Left forelimb (tissue), 1 donor: Measurements from ENCODE around the gene TRMT61A.

Experiments
- DNase-seq: peaks from one replicate; pipeline ENCODE4 v3.0.0-alpha.2; 2018; ENCODE audit warnings: low spot score

TRMT61A gene

GRCh38 chr14:103528587-103529382, at the start of gene TRMT61A:
Gene TRMT61A (plus strand): TSS chr14:103529196. CDS start chr14:103529979, 783 bp downstream.
- DNase-seq, result peak; percentile 96

- no peak for DNase-seq
Measured at GRCh38 chr14:103480595-103480994, 48.4 kb upstream of the TRMT61A start.

- no peak for DNase-seq
Measured at GRCh38 chr14:103483600-103483999, 45.4 kb upstream of the TRMT61A start.

- no peak for DNase-seq
Measured at GRCh38 chr14:103485504-103485903, 43.5 kb upstream of the TRMT61A start.

- DNase-seq, result no peak
Measured at GRCh38 chr14:103488071-103488470, 40.9 kb upstream of the TRMT61A start.

GRCh38 chr14:103488960-103489359, 40.0 kb upstream of the TRMT61A start:
- DNase-seq, result no peak

- no peak for DNase-seq
Measured at GRCh38 chr14:103489621-103490020, 39.4 kb upstream of the TRMT61A start.

GRCh38 chr14:103491691-103492090, 37.3 kb upstream of the TRMT61A start:
- DNase-seq, result no peak

- DNase-seq, result no peak
Measured at GRCh38 chr14:103492156-103492925, 36.7 kb upstream of the TRMT61A start.

GRCh38 chr14:103495854-103496253, 33.1 kb upstream of the TRMT61A start:
- no peak for DNase-seq

- no peak for DNase-seq
Measured at GRCh38 chr14:103496776-103497175, 32.2 kb upstream of the TRMT61A start.

GRCh38 chr14:103499709-103500108, 29.3 kb upstream of the TRMT61A start:
- DNase-seq, result no peak

GRCh38 chr14:103500148-103500990, 28.6 kb upstream of the TRMT61A start:
- DNase-seq, result no peak

- no peak for DNase-seq
Measured at GRCh38 chr14:103501041-103501870, 27.7 kb upstream of the TRMT61A start.

GRCh38 chr14:103501921-103502669, 26.9 kb upstream of the TRMT61A start:
- no peak for DNase-seq

GRCh38 chr14:103502877-103503276, 26.1 kb upstream of the TRMT61A start:
- no peak for DNase-seq

- DNase-seq, result no peak
Measured at GRCh38 chr14:103503296-103503695, 25.7 kb upstream of the TRMT61A start.

- DNase-seq, result no peak
Measured at GRCh38 chr14:103504991-103505565, 23.9 kb upstream of the TRMT61A start.

GRCh38 chr14:103507751-103508150, 21.2 kb upstream of the TRMT61A start:
- DNase-seq, result no peak
